ENCODE results near the gene RRP36.

The RRP36 gene

GRCh38 chr6:43070028-43070632 lies 48.7 kb downstream of the RRP36 start:
- DNase-seq (ENCODE audit: low spot score): no peak

- DNase-seq (ENCODE audit: low spot score): no peak
These were observed 53.6 kb downstream of the RRP36 start for GRCh38 chr6:43074847-43075669.

- no peak for DNase-seq (ENCODE audit: low spot score)
These were observed 54.4 kb downstream of the RRP36 start, which contains the start of gene PTK7 for GRCh38 chr6:43075670-43076463. Gene PTK7 (plus strand): TSS chr6:43076314. CDS start chr6:43076489, 175 bp downstream.

- no peak for DNase-seq (ENCODE audit: low spot score)
These were observed 55.3 kb downstream of the RRP36 start for GRCh38 chr6:43076464-43077332.

GRCh38 chr6:43077333-43077809 lies 55.9 kb downstream of the RRP36 start:
- DNase-seq (ENCODE audit: low spot score): no peak

GRCh38 chr6:43077981-43078511 lies 56.6 kb downstream of the RRP36 start:
- no peak for DNase-seq (ENCODE audit: low spot score)

GRCh38 chr6:43078691-43079090 lies 57.3 kb downstream of the RRP36 start:
- no peak for DNase-seq (ENCODE audit: low spot score)

Data from putamen (tissue), 1 donor.